HEK293T (cell line): ENCODE data around the gene NLN.

ENCODE experiments used
- ARNT ChIP-seq: fragments of 450-650 bp; IDR thresholded peaks from 2 replicates; pipeline ENCODE4 v1.6.1; 2017; ENCODE audit warnings: mild to moderate bottlenecking
- BHLHE40 ChIP-seq: fragments of 450-650 bp; IDR thresholded peaks from 2 replicates; pipeline ENCODE4 v1.6.1; 2016; ENCODE audit warnings: mild to moderate bottlenecking, moderate library complexity, borderline replicate concordance
- ELF4 ChIP-seq: fragments of 450-650 bp; IDR thresholded peaks from 2 replicates; pipeline ENCODE4 v1.6.1; 2017; ENCODE audit warnings: antibody characterized with exemption
- FOXA1 ChIP-seq: fragments of 450-650 bp; IDR thresholded peaks from 2 replicates; pipeline ENCODE4 v1.6.1; 2016; ENCODE audit warnings: mild to moderate bottlenecking
- FOXK2 ChIP-seq: fragments of 450-650 bp; IDR thresholded peaks from 2 replicates; pipeline ENCODE4 v1.6.1; 2016; ENCODE audit warnings: mild to moderate bottlenecking
- FOXM1 ChIP-seq: fragments of 450-650 bp; IDR thresholded peaks from 2 replicates; pipeline ENCODE4 v1.6.1; 2017; ENCODE audit warnings: mild to moderate bottlenecking, borderline replicate concordance
- HDGF ChIP-seq: fragments of 450-650 bp; IDR thresholded peaks from 2 replicates; pipeline ENCODE4 v1.6.1; 2017; ENCODE audit warnings: antibody characterized with exemption, borderline replicate concordance
- SP1 ChIP-seq: fragments of 450-650 bp; IDR thresholded peaks from 2 replicates; pipeline ENCODE4 v1.6.1; 2017
- TARDBP ChIP-seq: fragments of 450-650 bp; IDR thresholded peaks from 2 replicates; pipeline ENCODE4 v1.6.1; 2016
- ZNF384 ChIP-seq: fragments of 450-650 bp; IDR thresholded peaks from 2 replicates; pipeline ENCODE4 v1.6.1; 2016

DNA sequence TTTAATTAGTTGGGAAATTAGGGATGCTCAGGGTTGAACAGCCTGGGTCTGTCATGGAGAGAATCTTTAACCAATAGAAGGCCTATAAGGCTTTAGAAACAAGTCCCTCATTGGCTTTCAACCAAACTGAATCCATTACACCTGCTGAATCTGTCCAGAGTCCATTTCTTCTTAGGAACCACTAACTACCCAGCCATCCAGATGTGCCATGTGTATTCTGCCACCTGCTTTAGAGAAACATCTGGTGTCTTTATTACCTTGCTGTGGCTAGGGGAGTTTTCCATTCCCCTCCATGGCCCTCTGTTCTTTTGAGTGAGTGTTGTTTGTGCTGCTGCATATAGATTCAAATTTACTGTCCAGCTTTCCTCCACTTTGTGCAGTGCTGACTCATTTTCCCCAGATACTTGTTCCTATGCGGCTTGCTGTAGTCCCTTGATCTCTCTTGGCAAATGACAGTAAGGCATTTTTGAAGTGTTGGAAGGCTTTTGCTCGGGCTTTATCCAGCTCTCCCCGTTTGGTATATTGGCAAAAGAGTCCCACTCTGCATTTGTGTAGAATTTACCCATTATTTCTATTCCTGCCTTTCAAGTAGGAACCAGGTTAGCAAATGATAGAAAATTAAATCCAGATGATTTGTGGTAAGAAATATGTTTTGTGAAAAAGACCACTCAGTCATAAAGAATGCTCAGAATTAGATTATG is 54.6 kb downstream of the NLN start:
- no peak for TF ChIP-seq BHLHE40
- no peak for TF ChIP-seq SP1
- no peak for TF ChIP-seq FOXM1
- no peak for TF ChIP-seq HDGF
- TF ChIP-seq TARDBP, result no peak
- TF ChIP-seq FOXK2, result no peak
- no peak for TF ChIP-seq ZNF384
- TF ChIP-seq ARNT, result no peak
- no peak for TF ChIP-seq FOXA1
- TF ChIP-seq ELF4, result no peak
